Endothelial cell of umbilical vein (primary cell): ENCODE data around the gene CLDN1. TPM values are rescaled to one million over a fixed set of nuclear protein-coding genes. Genes with fewer than 3 reads are reported as not detected.

Experiments used
- BruUV-seq: library from RNA; stranded (reverse); fragments of 400-500 nt; replicated peaks from 2 replicates; lab custom pipeline; 2021; lab: Mats Ljungman, UMichigan
- CTCF ChIA-PET: fragments of 300-600, 350-600 bp; sonication (Branson Sonifier 250); formaldehyde crosslinking; loops from one replicate; lab custom pipeline; 2021; ENCODE audit warnings: antibody characterized with exemption, inconsistent platforms; lab: Charles Lee
- POLR2A ChIA-PET: fragments of 300-600, 350-600 bp; sonication (Branson Sonifier 250); formaldehyde crosslinking; loops from one replicate; lab custom pipeline; 2021; ENCODE audit warnings: antibody characterized with exemption, inconsistent platforms; lab: Charles Lee
- DNase-seq: peaks from one replicate; pipeline ENCODE4 v3.0.0-alpha.2; 2011; ENCODE audit warnings: low read depth, low spot score
- FAIRE-seq: peaks from 2 replicates; lab custom pipeline; 2011; peaks lifted over from hg19 to GRCh38; lab: Jason Lieb, UNC
- H2AFZ ChIP-seq: 2 replicates; pipeline ENCODE4 v1.6.0; 2012; ENCODE audit warnings: low read depth, low read length, control low read depth, inconsistent platforms
- H3K27ac ChIP-seq: 2 replicates; pipeline ENCODE4 v1.5.1; 2011; ENCODE audit warnings: low read depth, mild to moderate bottlenecking, control low read depth, low read length, moderate library complexity; ENCODE audit not compliant: insufficient read depth
- H3K27me3 ChIP-seq, 2 experiments: 2 replicates each; pipeline versions ENCODE4 v1.6.0 to v1.6.1; 2011; ENCODE audit warnings: low read length in 2 of 2, mixed read lengths in 1 of 2; ENCODE audit not compliant: control insufficient read depth in 2 of 2, insufficient read depth in 2 of 2
- H3K36me3 ChIP-seq, 2 experiments: 2 replicates in 1 of 2; 3 replicates in 1 of 2; pipeline ENCODE4 v1.5.1; 2011; ENCODE audit warnings: low read length in 2 of 2, mild to moderate bottlenecking in 1 of 2, moderate library complexity in 1 of 2; ENCODE audit not compliant: control insufficient read depth in 2 of 2, insufficient read depth in 2 of 2; ENCODE audit errors: extremely low read depth in 1 of 2
- H3K4me1 ChIP-seq: 3 replicates; pipeline ENCODE4 v1.5.1; 2011; ENCODE audit warnings: mild to moderate bottlenecking, low read length; ENCODE audit not compliant: control insufficient read depth, insufficient read depth; ENCODE audit errors: extremely low read depth
- H3K4me2 ChIP-seq: 2 replicates; pipeline ENCODE4 v1.6.1; 2011; ENCODE audit warnings: low read length, control low read depth, mixed read lengths; ENCODE audit not compliant: insufficient read depth
- H3K4me3 ChIP-seq, 3 experiments: fragments of 200-600 bp in 1 of 3; sonication (generic), shearing (Covaris generic) in 1 of 3; replicated peaks in 1 of 3; 2 replicates each; pipeline ENCODE4 v1.5.1; 2011 to 2016; ENCODE audit warnings: control low read depth in 3 of 3, low read length in 3 of 3, mild to moderate bottlenecking in 2 of 3, inconsistent platforms in 1 of 3, low read depth in 1 of 3, moderate library complexity in 1 of 3; ENCODE audit not compliant: insufficient read depth in 1 of 3
- H3K79me2 ChIP-seq: 2 replicates; pipeline ENCODE4 v1.6.0; 2012; ENCODE audit warnings: low read length, inconsistent platforms; ENCODE audit not compliant: control insufficient read depth, insufficient read depth
- H3K9ac ChIP-seq: replicated peaks from 2 replicates; pipeline ENCODE3; 2011; ENCODE audit warnings: low read length, control low read depth; ENCODE audit not compliant: insufficient read depth; ENCODE audit errors: extremely low read depth
- H3K9me1 ChIP-seq: replicated peaks from 3 replicates; pipeline ENCODE4 v1.6.0; 2011; ENCODE audit warnings: mild to moderate bottlenecking, low read length; ENCODE audit not compliant: control insufficient read depth, insufficient read depth; ENCODE audit errors: extremely low read depth
- H3K9me3 ChIP-seq: replicated peaks from 2 replicates; pipeline ENCODE4 v1.5.1; 2012; ENCODE audit warnings: low read length, inconsistent platforms; ENCODE audit not compliant: control insufficient read depth, insufficient read depth
- H4K20me1 ChIP-seq: replicated peaks from 2 replicates; pipeline ENCODE3; 2011; ENCODE audit warnings: mild to moderate bottlenecking, low read length; ENCODE audit not compliant: control insufficient read depth, insufficient read depth; ENCODE audit errors: extremely low read depth
- CTCF ChIP-seq, 2 donors: IDR thresholded peaks; 1 replicate in 1 of 2; 2 replicates in 1 of 2; pipeline ENCODE4 v1.5.1; 2011; ENCODE audit warnings: low read length in 2 of 2, mild to moderate bottlenecking in 2 of 2, moderate library complexity in 2 of 2, control low read depth in 1 of 2, inconsistent platforms in 1 of 2, low read depth in 1 of 2; ENCODE audit not compliant: insufficient read depth in 1 of 2; ENCODE audit errors: extremely low read depth in 1 of 2
- EZH2 ChIP-seq: IDR thresholded peaks from 2 replicates; pipeline ENCODE4 v1.6.1; 2012; ENCODE audit warnings: borderline replicate concordance, low read depth, mild to moderate bottlenecking, moderate library complexity, low read length, inconsistent platforms; ENCODE audit not compliant: severe bottlenecking
- FOS ChIP-seq: IDR thresholded peaks from 2 replicates; pipeline ENCODE4 v1.6.1; 2011; ENCODE audit warnings: mild to moderate bottlenecking, low read length, moderate library complexity, borderline replicate concordance; ENCODE audit not compliant: insufficient read depth
- GATA2 ChIP-seq: IDR thresholded peaks from 2 replicates; pipeline ENCODE4 v1.7.0; 2011; ENCODE audit warnings: low read depth, mild to moderate bottlenecking, moderate library complexity, mixed read lengths, low read length; ENCODE audit not compliant: insufficient read length, insufficient read depth
- JUN ChIP-seq: IDR thresholded peaks from 2 replicates; pipeline ENCODE4 v1.6.1; 2011; ENCODE audit warnings: borderline replicate concordance, low read depth; ENCODE audit not compliant: insufficient read length, insufficient read depth
- MAX ChIP-seq: IDR thresholded peaks from 2 replicates; pipeline ENCODE4 v1.6.1; 2011; ENCODE audit not compliant: insufficient read depth, insufficient read length
- MYC ChIP-seq: IDR thresholded peaks from one replicate; pipeline ENCODE4 v1.6.1; 2011; ENCODE audit warnings: mild to moderate bottlenecking, low read depth, low read length
- POLR2A ChIP-seq: IDR thresholded peaks from 2 replicates; pipeline ENCODE4 v1.6.1; 2012; ENCODE audit warnings: low read depth, mild to moderate bottlenecking, control low read depth, low read length
- POLR2AphosphoS5 ChIP-seq: IDR thresholded peaks from 2 replicates; pipeline ENCODE4 v1.6.1; 2012; ENCODE audit warnings: low read depth, mild to moderate bottlenecking, control low read depth, low read length, moderate library complexity; ENCODE audit not compliant: insufficient read depth
- dilution Hi-C: fragments of 300-500 bp; cut with MboI; formaldehyde crosslinking; loops from one replicate; pipeline ENCODE4 v1.15.0; 2019; ENCODE audit warnings: low sequenced_read_pairs; ENCODE audit not compliant: extremely low pct_ligation_motif_present
- intact Hi-C: fragments of 100-400 bp; cut with micrococcal nuclease; formaldehyde crosslinking; loops from one replicate; pipeline ENCODE4 v1.10.0; 2022
- polyA plus RNA-seq, 4 experiments: library from polyadenylated mRNA; depleted of rRNA in 3 of 4; stranded (reverse) in 3 of 4; unstranded in 1 of 4; fragments of >200 nt; gene quantifications; 2 replicates each; pipeline versions ENCODE4 v1.2.1 to v1.2.3, GENCODE V29; 2011 to 2012; ENCODE audit warnings: missing spikeins in 1 of 4
- total RNA-seq: library from RNA; stranded (reverse); gene quantifications from 2 replicates; pipeline ENCODE4 v1.2.3, GENCODE V29; 2021

CLDN1 gene
- total and polyA plus RNA-seq, 2 donors (not counting 3 experiments of a cell fraction or from before 2014, with no cell fraction given) = 0.27 to 0.32 TPM

- ChIA-PET CTCF (interaction anchor here (1.4 kb wide), 1 partner anchor 16 kb away, joined by 8 read pairs; the partner anchor contains the start of gene CLDN1), POLR2A (no interaction called here)
- no peak overlapping the region for H3K9ac ChIP-seq
- H3K27me3 ChIP-seq = no peaks in the 10 kb centered on the region
- BruUV-seq = no TSS peak
- no peak overlapping the region for H2AFZ ChIP-seq
- H3K9me1 ChIP-seq = no peaks in the 10 kb centered on the region
- DNase-seq = no peak
- H3K36me3 ChIP-seq = no peaks in the 10 kb centered on the region
- dilution Hi-C loops = loop anchor here (25.0 kb wide), 1 partner anchor 344 kb away; no protein-coding TSS in a partner anchor
- intact Hi-C loops = no loop called here
- no peak overlapping the region for H3K27ac ChIP-seq
- FAIRE-seq = no peak
- no peaks in the 10 kb centered on the region for H3K79me2 ChIP-seq
- H3K4me3 ChIP-seq = no peak overlapping the region
- H3K9me3 ChIP-seq = no peaks in the 10 kb centered on the region
- no peak overlapping the region for H3K4me2 ChIP-seq
- peaks cover 6% of the 10 kb centered on the region for H3K4me1 ChIP-seq
- no peaks in the 10 kb centered on the region for H4K20me1 ChIP-seq
- TF ChIP-seq FOS = no peak
These were observed 15.6 kb downstream of the CLDN1 start for GRCh38 chr3:190306513-190307163.

GRCh38 chr3:190306026-190306425 lies 16.2 kb downstream of the CLDN1 start:
- FAIRE-seq = no peak
- Histone ChIP-seq H3K36me3 (no peaks in the 10 kb centered on the region), H3K27me3 (no peaks in the 10 kb centered on the region), H3K27ac (no peak overlapping the region), H3K9ac (no peak overlapping the region), H3K4me2 (no peak overlapping the region), H3K9me1 (no peaks in the 10 kb centered on the region), H3K79me2 (no peaks in the 10 kb centered on the region), H4K20me1 (no peaks in the 10 kb centered on the region), H3K4me3 (no peak overlapping the region), H3K9me3 (no peaks in the 10 kb centered on the region), H2AFZ (no peak overlapping the region), H3K4me1 (peaks cover 8% of the 10 kb centered on the region)
- BruUV-seq = no TSS peak
- ChIA-PET POLR2A (no interaction called here), CTCF (no interaction called here)
- TF ChIP-seq MAX = no peak
- TF ChIP-seq CTCF (IDR thresholded peaks at IDR 0.05; ENCODE audit: extremely low read depth in 1 of 2, insufficient read depth in 1 of 2, low read depth in 1 of 2, low read length in 2 of 2) = no peak
- TF ChIP-seq JUN = no peak
- no peak for TF ChIP-seq FOS
- TF ChIP-seq MYC = no peak
- TF ChIP-seq EZH2 = no peak
- no peak for TF ChIP-seq GATA2
- TF ChIP-seq POLR2A = no peak
- no peak for TF ChIP-seq POLR2AphosphoS5
- dilution Hi-C loops = loop anchor here (25.0 kb wide), 1 partner anchor 344 kb away; no protein-coding TSS in a partner anchor
- DNase-seq = no peak
- intact Hi-C loops = no loop called here
